Central memory CD8-positive, alpha-beta T cell (primary cell): ENCODE results near the gene KDM7A.

ENCODE experiments used
- ATAC-seq: fragments of 150-1000 bp; cut with Tn5 transposase; replicated peaks from 2 replicates; pipeline ENCODE4 v1.10.0; 2022; ENCODE audit warnings: mild to moderate bottlenecking, moderate FRiP score, moderate number of reproducible peaks; ENCODE audit not compliant: poor library complexity, severe bottlenecking; ENCODE audit errors: extremely low read depth
- DNase-seq, 2 donors: peaks; one replicate each; pipeline ENCODE4 v3.0.0; 2021; ENCODE audit warnings: low spot score in 2 of 2
- H3K27ac Mint-ChIP-seq: one replicate; pipeline ENCODE4 v1.8.0; 2022; ENCODE audit warnings: low read depth, mild to moderate bottlenecking, moderate library complexity, mixed read lengths
- H3K27me3 Mint-ChIP-seq: one replicate; pipeline ENCODE4 v1.8.0; 2022; ENCODE audit warnings: mixed read lengths
- H3K36me3 Mint-ChIP-seq: one replicate; pipeline ENCODE4 v1.8.0; 2022; ENCODE audit warnings: mild to moderate bottlenecking, moderate library complexity, mixed read lengths; ENCODE audit not compliant: insufficient read depth
- H3K4me1 Mint-ChIP-seq: one replicate; pipeline ENCODE4 v1.8.0; 2022; ENCODE audit warnings: mixed read lengths
- H3K4me3 Mint-ChIP-seq: one replicate; pipeline ENCODE4 v1.8.0; 2022; ENCODE audit warnings: mild to moderate bottlenecking, moderate library complexity, mixed read lengths
- H3K9me3 Mint-ChIP-seq: one replicate; pipeline ENCODE4 v1.8.0; 2022; ENCODE audit warnings: mixed read lengths

The KDM7A gene

GRCh38 chr7:140085447-140085846, 91.3 kb downstream of the KDM7A start:
- no peaks in the 10 kb centered on the region for H3K9me3 Mint-ChIP-seq
- H3K4me1 Mint-ChIP-seq: peaks cover 49% of the 10 kb centered on the region
- peak overlapping the region; percentile 71 for H3K4me3 Mint-ChIP-seq
- peaks cover 5% of the 10 kb centered on the region for H3K36me3 Mint-ChIP-seq
- H3K27me3 Mint-ChIP-seq: no peaks in the 10 kb centered on the region
- ATAC-seq (peak; percentile 30), DNase-seq (no peak)
- H3K27ac Mint-ChIP-seq: peak overlapping the region; percentile 87

DNA sequence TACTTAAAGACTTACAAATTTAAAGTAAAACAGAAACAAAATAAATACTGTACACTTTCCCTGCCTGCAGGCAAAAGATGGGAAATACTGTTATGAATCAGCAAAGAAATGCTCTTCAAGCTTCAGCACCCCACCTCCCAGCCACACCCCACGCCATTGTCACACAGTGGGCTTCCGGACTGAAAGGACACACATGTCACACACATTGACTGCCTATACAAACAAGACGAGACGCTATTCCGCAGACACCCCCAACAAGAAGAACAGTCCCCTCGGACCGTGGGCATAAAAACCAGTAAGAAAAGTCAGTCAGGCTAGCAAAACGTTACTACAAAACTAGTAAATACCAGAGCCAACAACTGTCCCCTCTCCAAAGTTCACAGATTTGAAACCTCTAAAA, 91.8 kb downstream of the KDM7A start:
- Mint-ChIP-seq H3K27me3 (no peaks in the 10 kb centered on the region), H3K4me1 (peaks cover 49% of the 10 kb centered on the region), H3K36me3 (peaks cover 5% of the 10 kb centered on the region), H3K27ac (peak overlapping the region; percentile 87), H3K9me3 (no peaks in the 10 kb centered on the region), H3K4me3 (peak overlapping the region; percentile 71)
- DNase-seq: no peak
- peak; percentile 74 for ATAC-seq

GRCh38 chr7:140084142-140084655, 92.6 kb downstream of the KDM7A start:
- no peak for DNase-seq
- peaks cover 49% of the 10 kb centered on the region for H3K4me1 Mint-ChIP-seq
- no peaks in the 10 kb centered on the region for H3K9me3 Mint-ChIP-seq
- H3K27me3 Mint-ChIP-seq: no peaks in the 10 kb centered on the region
- peak overlapping the region; percentile 71 for H3K4me3 Mint-ChIP-seq
- H3K36me3 Mint-ChIP-seq: peaks cover 5% of the 10 kb centered on the region
- peak overlapping the region; percentile 87 for H3K27ac Mint-ChIP-seq
- peak; percentile 77 for ATAC-seq

GRCh38 chr7:140082770-140083169, 94.0 kb downstream of the KDM7A start:
- Mint-ChIP-seq H3K27ac (peak overlapping the region; percentile 82), H3K4me3 (no peak overlapping the region), H3K27me3 (no peaks in the 10 kb centered on the region), H3K9me3 (no peaks in the 10 kb centered on the region), H3K4me1 (peaks cover 54% of the 10 kb centered on the region), H3K36me3 (peaks cover 3% of the 10 kb centered on the region)
- ATAC-seq (no peak), DNase-seq (no peak)

- no peak for ATAC-seq
- H3K4me1 Mint-ChIP-seq: peaks cover 50% of the 10 kb centered on the region
- H3K36me3 Mint-ChIP-seq: peaks cover 3% of the 10 kb centered on the region
- H3K9me3 Mint-ChIP-seq: no peaks in the 10 kb centered on the region
- peak overlapping the region; percentile 82 for H3K27ac Mint-ChIP-seq
- DNase-seq: no peak
- no peaks in the 10 kb centered on the region for H3K27me3 Mint-ChIP-seq
- H3K4me3 Mint-ChIP-seq: no peak overlapping the region
These were observed 94.9 kb downstream of the KDM7A start for GRCh38 chr7:140081774-140082425.

- DNase-seq (no peak), ATAC-seq (no peak)
- Mint-ChIP-seq H3K27me3 (no peaks in the 10 kb centered on the region), H3K4me3 (no peak overlapping the region), H3K27ac (no peak overlapping the region), H3K4me1 (peaks cover 43% of the 10 kb centered on the region), H3K9me3 (no peaks in the 10 kb centered on the region), H3K36me3 (peaks cover 3% of the 10 kb centered on the region)
These were observed 95.9 kb downstream of the KDM7A start for GRCh38 chr7:140080919-140081318.

DNA sequence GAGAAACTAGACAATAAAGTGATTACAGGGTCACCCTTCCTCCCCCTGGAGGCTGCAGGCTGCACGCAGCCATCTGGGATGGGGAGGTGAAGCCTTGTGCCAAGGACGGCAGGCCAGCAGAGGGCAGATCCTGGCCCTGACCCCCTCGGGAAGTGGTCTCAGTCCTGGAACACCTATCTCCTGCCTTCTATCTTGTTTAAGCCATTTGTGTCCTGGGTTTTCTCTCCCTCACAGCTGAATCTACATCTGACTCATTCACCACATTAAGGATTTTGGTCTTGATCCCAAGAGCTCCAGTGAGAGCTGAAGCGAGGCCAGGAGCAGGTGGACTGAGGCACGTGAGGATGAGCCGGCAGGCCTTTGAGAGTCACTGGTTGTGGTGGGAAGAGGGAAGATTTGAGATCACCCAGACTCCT, 97.7 kb downstream of the KDM7A start:
- peaks cover 3% of the 10 kb centered on the region for H3K36me3 Mint-ChIP-seq
- no peak overlapping the region for H3K4me3 Mint-ChIP-seq
- H3K27me3 Mint-ChIP-seq: no peaks in the 10 kb centered on the region
- no peaks in the 10 kb centered on the region for H3K9me3 Mint-ChIP-seq
- peaks cover 28% of the 10 kb centered on the region for H3K4me1 Mint-ChIP-seq
- no peak overlapping the region for H3K27ac Mint-ChIP-seq
- ATAC-seq: no peak
- DNase-seq: no peak

GRCh38 chr7:140078392-140078791, 98.4 kb downstream of the KDM7A start:
- no peak for DNase-seq
- peak overlapping the region; percentile 32 for H3K27ac Mint-ChIP-seq

GRCh38 chr7:140074780-140075179, 102.0 kb downstream of the KDM7A start:
- no peak overlapping the region for H3K27ac Mint-ChIP-seq

More at GRCh38 chr7:140078392-140078791, 98.4 kb downstream of the KDM7A start:
- H3K36me3 Mint-ChIP-seq: peaks cover 2% of the 10 kb centered on the region
- no peak for ATAC-seq
- no peaks in the 10 kb centered on the region for H3K9me3 Mint-ChIP-seq
- no peaks in the 10 kb centered on the region for H3K27me3 Mint-ChIP-seq
- no peak overlapping the region for H3K4me3 Mint-ChIP-seq
- peaks cover 20% of the 10 kb centered on the region for H3K4me1 Mint-ChIP-seq

GRCh38 chr7:140070546-140070945, 106.2 kb downstream of the KDM7A start:
- H3K36me3 Mint-ChIP-seq: no peaks in the 10 kb centered on the region
- H3K4me3 Mint-ChIP-seq: no peak overlapping the region
- no peak overlapping the region for H3K27ac Mint-ChIP-seq
- H3K9me3 Mint-ChIP-seq: peaks cover 22% of the 10 kb centered on the region
- ATAC-seq (no peak), DNase-seq (no peak)
- no peaks in the 10 kb centered on the region for H3K27me3 Mint-ChIP-seq
- H3K4me1 Mint-ChIP-seq: no peaks in the 10 kb centered on the region

More at GRCh38 chr7:140074780-140075179, 102.0 kb downstream of the KDM7A start:
- Mint-ChIP-seq H3K4me1 (peaks cover 5% of the 10 kb centered on the region), H3K36me3 (no peaks in the 10 kb centered on the region), H3K4me3 (no peak overlapping the region), H3K9me3 (peaks cover 5% of the 10 kb centered on the region), H3K27me3 (no peaks in the 10 kb centered on the region)
- no peak for ATAC-seq
- no peak for DNase-seq

DNA sequence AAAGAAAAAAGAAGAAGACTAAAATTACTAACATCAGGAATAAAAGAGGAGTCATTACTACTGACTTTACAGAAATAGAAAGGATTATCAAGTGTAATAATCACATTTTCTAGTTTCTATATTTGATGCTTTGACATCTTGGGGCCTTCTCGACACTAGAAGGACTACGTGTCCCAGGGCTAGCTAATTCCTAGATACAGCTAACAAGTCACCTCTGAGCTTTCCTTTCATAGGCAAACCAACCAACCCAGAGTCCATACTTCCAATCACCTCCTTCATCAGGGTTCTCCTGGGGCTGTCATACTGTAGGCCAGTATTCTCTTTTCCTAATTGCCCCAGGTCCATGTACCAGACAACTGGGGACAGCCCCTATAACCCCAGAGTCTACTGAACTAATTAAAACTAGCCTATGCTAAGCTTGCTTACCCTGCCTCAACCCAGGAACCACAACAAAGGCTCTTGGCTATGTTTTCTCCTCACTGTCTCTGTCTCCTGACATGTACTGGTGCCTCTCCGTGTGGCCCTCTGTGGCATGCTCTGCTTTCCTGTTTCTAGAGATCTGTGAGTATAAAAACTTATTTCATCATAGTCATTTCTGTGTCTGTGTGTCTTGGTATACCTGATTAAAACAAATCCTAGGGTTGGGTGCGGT, 107.4 kb downstream of the KDM7A start:
- DNase-seq (no peak), ATAC-seq (peak; percentile 24)
- Mint-ChIP-seq H3K27me3 (no peaks in the 10 kb centered on the region), H3K4me1 (no peaks in the 10 kb centered on the region), H3K36me3 (no peaks in the 10 kb centered on the region), H3K9me3 (peaks cover 22% of the 10 kb centered on the region), H3K4me3 (no peak overlapping the region), H3K27ac (no peak overlapping the region)

DNA sequence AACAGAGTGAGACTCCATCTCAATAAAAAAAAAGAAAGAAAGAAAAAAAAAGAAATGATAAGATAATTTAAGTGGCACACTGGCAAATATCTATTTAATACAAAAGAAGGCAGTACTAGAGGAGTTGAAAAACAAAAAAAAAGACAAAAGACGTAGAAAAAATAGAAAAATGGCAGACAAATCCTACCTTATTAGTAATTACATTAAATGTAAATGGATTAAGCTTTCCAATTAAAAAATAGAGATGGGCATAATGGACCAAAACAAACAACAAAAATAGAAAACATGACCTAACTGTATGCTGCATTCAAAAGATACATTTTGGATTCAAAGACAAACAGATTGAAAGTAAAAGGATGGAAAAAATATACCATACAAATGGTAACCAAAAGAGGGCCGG, 108.8 kb downstream of the KDM7A start:
- DNase-seq (no peak), ATAC-seq (no peak)
- no peak overlapping the region for H3K27ac Mint-ChIP-seq
- no peaks in the 10 kb centered on the region for H3K27me3 Mint-ChIP-seq
- H3K36me3 Mint-ChIP-seq: peaks cover 2% of the 10 kb centered on the region
- peaks cover 22% of the 10 kb centered on the region for H3K9me3 Mint-ChIP-seq
- H3K4me3 Mint-ChIP-seq: no peak overlapping the region
- peaks cover 5% of the 10 kb centered on the region for H3K4me1 Mint-ChIP-seq

GRCh38 chr7:140067052-140067451, 109.7 kb downstream of the KDM7A start:
- peaks cover 9% of the 10 kb centered on the region for H3K36me3 Mint-ChIP-seq
- peaks cover 22% of the 10 kb centered on the region for H3K9me3 Mint-ChIP-seq
- H3K4me3 Mint-ChIP-seq: no peak overlapping the region
- no peak overlapping the region for H3K27ac Mint-ChIP-seq
- DNase-seq: no peak
- no peaks in the 10 kb centered on the region for H3K27me3 Mint-ChIP-seq
- peaks cover 7% of the 10 kb centered on the region for H3K4me1 Mint-ChIP-seq
- ATAC-seq: no peak
